Stimulated activated CD4-positive, alpha-beta T cell treated with anti-CD3 and anti-CD28 coated beads, Interleukin-2, amount 100 ng/mL, for 4 hours (primary cell): Measurements from ENCODE around the gene MYBPC1.
A peak's percentile ranks its signal among the peaks of the same experiment; 100 is the strongest.
"Not testable (repeated sequence)": the region's sequence is repeated elsewhere in the genome, so short reads cannot be mapped to it uniquely, and the experiment has no call there.

Experiments used
- DNase-seq: peaks from one replicate; pipeline ENCODE4 v3.0.0-alpha.2; 2020; ENCODE audit warnings: low read depth

MYBPC1 gene

DNA sequence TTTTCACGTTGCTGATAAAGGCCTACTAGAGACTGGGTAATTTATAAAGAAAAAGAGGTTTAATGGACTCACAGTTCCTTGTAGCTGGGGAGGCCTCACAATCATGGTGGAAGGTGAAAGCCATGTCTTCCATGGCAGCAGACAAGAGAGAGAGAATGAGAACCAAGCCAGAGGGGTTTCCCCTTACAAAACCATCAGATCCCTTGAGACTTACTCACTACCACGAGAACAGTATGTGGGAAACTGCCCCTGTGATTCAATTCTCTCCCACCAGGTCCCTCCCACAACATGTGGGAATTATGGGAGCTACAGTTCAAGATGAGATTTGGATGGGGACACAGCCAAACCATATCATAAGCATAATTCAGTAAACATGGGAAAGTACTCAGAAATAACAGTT, 65.9 kb downstream of the MYBPC1 start:
- not testable (repeated sequence) for DNase-seq

DNA sequence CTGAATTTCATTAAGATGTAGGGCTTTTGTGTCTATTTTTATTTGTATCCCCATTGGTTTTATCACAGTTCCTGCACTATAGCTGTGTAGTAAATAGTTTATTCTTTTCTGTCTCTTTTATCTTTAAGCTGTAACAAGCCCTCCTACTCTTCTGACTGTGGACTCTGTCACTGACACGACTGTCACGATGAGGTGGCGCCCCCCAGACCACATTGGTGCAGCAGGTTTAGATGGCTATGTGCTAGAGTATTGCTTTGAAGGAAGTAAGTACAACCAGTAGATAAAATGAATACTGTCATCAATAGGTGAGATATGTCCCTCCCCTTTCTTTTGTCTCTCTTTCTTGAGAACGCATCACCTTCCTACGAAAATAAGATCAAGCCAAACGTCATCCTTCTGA, 68.5 kb downstream of the MYBPC1 start:
- DNase-seq: no peak

DNA sequence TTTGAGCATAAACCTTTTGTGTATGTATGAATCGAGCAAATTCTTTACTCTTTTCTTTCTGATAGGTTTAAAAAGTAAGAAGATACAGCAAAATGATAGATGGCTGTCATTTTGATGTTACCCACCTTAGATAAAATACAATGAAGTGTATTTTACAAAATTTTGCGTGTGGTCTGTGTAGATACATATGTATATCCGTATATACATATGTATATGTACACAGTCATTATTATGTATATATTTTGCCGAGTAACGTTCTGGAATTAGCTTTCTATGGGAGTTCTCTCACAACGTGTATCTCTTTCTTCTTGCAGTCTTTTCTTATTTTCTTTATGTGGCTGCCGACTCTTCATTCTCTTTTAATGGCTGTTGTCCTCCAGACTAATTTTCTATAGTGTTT, 70.2 kb downstream of the MYBPC1 start:
- DNase-seq: no peak

DNA sequence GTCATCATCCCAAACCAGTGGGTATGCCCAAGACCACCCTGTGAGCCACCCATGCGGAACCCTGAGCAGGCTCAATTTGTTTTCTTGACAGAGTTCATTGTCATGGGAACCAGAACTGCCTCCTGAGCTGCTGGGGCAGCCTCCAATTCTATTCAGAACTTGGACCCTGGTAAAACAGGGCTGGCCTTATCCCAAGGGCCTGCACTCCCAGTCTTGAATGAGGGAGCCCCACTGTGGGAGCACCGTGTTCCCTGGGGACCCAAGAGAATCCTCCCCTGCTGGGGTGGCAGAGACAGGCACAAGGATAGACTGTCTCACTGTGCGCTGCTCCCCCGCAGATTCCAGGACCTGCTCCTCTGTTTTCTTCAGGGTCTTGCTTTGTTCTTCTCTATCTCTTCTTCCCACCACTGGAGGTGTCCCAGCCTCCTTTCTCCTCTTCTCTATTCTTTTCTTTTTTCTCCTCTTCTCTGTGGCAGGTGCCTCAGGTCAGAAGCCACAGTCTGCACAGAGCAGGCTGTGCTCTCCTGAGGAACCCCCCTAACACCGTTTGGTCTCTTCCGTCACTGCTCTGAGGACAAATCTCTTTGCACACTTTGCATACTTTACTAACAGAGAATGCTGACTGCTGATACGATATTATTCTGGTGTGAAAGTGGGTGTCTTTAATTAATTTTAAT, 71.4 kb downstream of the MYBPC1 start:
- no peak for DNase-seq

DNA sequence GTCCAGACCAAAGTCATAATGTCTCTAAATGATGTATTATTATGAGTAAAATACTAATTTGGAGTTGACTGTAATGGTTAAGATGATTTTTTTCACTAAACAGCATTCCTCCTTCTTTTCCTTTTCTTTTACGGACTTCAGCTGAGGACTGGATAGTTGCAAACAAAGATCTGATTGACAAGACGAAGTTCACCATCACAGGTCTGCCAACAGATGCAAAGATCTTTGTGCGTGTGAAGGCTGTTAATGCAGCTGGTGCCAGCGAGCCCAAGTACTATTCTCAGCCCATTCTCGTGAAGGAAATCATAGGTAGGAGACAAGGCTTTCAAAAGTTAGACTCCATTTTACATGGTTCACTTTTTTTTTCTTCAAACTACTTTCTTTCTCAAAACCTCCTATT, 72.8 kb downstream of the MYBPC1 start:
- DNase-seq: no peak

DNA sequence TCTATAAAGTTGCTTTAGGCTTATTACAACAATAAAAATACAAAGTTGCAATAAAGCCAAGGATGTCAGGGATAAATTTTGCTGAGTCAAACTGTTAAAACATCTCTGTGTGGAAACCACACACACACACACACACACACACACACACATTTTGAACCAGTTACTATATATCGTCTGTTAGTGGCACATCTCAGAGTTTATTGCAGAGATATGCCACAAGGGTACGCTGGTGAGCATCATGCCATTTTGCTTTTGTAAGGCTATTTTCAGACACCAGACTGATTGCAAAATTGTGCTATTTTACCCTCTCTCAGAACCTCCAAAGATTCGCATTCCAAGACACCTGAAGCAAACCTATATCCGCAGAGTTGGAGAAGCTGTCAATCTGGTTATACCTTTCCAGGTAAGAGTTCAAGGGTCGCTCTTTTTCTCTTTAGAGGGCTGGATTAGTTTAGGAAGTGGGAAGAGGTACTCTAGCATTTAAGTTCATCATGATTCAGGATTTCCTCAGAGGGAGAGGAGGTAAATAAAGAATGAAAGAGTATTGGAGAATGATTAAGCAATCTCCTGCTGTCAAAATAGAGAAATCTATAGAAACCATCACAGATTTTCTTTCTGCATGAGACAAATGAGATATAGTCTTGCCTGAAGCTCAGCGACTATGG, 75.4 kb downstream of the MYBPC1 start:
- peak; percentile 6 for DNase-seq

DNA sequence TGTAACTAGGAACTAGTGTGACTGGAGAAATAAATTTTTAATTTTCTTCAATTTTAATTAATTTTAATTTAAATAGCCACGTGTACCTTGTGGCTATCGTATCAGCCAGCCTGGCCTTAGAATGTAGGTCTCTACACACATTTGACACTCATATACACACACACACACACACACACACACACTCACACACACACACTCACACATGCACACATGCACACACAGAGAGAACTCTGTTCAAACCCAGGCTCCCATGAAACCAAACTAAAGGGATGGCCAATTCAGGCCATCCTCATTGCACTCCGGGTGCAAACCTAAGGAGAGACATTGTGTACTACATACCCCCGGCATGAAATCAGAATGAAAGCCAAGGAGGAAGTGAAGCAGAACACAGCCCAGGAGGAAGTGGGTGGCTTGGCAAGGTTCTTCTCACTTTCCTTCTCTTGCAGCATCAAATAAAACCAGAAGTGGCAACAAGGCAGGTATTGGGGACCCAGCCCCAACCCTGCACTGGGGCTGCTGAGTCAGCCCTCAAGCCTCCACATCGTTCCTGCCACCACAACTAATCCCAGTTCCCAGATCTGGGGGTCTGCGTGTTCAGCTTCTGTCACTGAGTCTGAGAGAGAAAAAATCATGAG, 76.5 kb downstream of the MYBPC1 start:
- DNase-seq: peak; percentile 3

DNA sequence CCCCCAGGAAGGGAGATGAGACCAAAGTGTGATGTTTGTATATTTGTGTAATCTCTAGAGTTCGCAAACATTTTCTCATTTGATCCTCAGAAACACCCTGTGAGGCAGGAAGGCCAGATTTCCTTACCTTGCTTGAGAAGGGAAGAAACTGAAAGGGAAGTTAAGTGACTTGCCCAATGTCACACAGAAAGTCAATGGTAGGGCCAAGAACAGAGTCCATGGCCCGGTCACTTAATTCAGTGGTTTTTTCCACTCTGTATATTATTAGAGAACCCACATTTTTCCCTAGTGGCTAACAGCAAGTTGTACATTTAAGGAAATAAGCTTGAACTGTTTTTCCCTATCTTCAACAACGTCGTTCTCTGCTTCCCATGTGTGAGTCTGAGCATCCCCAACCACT, 77.1 kb downstream of the MYBPC1 start:
- DNase-seq: no peak

DNA sequence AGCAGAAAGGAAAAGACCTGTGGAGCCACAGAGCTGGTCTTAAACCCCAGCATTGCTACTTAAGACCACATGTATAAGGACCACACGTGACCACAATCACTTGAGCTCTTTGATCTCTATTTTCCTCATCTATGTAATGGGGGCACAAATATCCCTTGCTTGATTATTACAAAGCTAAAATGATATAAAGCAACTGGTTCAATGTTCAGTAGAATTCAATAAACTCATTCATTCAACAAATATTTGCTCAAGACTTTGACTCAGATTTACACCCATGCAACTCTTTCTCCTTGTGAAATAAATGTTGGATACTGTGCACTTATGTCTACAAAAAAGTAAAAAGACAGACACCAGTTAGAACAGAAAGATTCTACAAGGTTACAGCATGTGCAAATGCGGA, 80.8 kb downstream of the MYBPC1 start:
- no peak for DNase-seq

DNA sequence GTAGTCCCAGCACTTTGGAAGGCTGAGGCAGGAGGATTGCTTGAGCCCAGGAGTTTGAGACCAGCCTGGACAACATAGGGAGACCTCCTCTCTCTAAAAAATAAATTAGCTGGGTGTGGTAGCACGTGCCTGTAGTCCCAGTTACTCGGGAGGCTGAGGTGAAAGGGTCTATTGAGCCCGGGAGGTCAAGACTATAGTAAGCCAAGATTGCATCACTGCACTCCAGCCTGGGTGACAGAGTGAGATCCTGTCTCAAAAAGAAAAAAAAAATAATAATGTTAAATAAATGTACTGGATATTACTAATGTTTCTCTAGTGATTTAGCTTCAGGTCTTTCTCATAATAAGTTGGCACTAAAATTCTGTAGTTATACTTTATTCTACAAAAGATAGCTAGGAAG, 81.7 kb downstream of the MYBPC1 start:
- DNase-seq: not testable (repeated sequence)

DNA sequence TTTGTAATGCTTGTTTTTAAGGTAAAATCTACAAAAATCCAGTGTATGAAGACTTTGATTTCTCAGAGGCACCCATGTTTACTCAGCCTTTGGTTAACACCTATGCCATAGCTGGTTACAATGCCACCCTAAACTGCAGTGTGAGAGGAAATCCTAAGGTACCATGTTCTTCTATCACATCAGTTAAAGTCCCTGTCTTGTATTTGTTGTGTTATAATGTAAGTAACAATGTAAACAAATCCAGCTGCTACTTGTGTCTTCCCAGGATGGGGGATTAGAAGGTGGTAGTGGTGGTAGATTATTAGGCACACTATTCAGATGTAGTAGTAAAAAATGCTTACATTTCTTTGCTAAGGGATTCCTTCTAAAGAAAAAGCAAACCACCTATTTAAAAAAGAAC, 83.3 kb downstream of the MYBPC1 start:
- no peak for DNase-seq

DNA sequence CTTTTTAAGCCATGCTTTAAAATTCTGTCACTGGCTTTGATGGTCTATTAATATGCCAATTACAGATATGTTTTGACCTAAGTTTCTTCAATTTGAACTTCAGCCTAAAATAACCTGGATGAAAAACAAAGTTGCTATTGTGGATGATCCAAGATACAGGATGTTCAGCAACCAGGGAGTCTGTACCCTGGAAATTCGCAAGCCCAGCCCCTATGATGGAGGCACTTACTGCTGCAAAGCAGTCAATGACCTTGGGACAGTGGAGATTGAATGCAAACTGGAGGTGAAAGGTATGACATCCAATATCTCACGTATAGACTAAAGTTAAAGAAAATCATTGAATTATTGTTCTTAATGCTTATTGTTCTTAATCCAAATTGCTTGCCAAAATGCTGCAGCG, 85.5 kb downstream of the MYBPC1 start:
- DNase-seq: no peak

DNA sequence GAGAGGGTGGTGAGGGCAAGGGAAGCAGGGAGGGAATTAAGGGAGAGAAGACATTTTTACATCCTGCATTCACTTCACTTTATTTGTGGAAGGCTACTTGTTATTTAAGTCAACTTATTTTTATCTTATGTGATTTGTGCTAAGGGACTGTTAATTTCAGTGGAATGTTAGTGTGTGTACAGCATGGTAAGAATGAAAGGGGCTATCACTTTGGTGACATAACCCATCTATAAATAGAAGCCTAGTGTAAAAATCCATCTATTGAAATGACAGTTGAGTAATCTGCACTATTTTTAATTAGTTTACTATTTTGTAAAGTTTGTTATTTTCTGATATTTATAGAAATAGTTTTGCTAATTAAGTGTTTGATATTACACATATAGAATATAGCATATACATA, 85.9 kb downstream of the MYBPC1 start:
- no peak for DNase-seq

DNA sequence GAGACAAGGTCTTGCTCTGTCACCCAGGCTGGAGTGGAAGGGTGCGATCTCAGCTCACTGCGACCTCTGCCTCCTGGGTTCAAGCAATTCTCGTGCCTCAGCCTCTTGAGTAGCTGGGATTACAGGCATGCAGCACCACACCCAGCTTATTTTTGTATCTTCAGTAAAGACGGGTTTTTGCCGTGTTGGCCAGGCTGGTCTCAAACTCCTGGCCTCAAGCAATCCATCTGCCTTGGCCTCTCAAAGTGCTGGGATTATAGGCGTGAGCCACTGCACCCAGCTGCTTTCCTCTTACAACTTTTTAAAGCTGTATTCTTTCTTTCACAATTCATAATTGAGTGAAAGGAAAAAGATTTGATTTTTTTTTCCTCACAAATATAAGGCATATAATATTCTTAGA, 86.9 kb downstream of the MYBPC1 start:
- not testable (repeated sequence) for DNase-seq

DNA sequence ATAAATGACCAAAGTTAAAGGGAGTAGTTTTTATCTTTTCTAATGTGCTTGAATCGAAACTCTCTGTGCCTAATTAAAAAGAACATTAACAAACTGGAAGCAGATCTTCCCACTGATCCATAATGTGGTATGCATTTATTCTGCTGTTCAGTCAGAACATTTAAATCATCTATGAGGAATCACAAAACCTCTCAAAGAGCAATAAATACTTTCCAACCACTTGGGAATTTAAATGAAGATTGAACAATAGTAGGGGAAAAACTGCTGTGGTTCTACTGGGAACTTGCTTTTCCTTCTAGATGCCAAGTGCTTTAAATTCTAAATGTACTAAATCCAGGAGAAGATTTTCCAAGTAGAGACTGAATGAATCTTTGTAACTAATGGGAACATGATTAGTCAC, 90.3 kb downstream of the MYBPC1 start:
- DNase-seq: no peak

DNA sequence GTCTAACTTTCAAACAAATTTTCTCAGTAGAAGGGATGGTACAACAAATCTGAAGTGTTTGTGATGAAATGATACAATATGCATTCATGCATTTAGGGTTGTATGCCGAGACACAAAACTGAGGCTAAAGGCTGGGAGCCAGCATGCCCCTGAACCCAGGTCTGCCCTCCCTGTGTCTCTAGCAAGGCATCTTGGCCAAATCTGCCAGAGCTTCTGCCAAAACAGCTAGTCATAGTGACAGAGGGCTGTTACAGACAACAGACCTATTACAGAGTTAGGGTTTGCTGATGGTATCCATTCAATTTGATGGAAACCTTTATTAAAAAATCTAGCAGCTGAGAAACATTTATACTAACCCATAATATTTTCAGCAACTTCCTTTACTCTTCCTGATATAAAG, 91.4 kb downstream of the MYBPC1 start:
- no peak for DNase-seq

DNA sequence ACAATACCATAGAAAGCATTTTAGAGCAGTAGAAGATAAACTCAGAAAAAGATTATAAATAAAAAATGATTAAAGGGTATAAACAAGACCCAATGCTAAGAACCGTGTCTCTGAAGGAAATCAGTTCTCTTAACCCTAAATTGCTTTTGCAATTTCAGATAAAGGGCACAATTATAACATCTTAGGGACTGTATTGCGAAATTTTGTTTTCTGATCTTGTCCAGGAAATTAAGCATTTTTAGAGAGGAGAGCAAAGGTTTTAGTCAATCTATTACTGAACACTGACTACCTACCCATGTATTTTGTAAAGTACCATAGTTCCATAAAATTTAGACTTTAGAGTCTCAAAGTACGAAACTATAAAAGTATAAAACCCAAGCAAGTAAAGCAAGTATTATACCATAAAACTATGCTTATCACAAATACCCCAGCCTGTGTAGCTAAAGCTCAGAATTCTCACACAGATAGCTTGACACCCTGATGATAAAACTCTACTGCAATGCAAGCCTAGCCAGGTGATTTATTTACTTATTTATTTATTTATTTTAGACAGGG, 95.8 kb downstream of the MYBPC1 start:
- no peak for DNase-seq

DNA sequence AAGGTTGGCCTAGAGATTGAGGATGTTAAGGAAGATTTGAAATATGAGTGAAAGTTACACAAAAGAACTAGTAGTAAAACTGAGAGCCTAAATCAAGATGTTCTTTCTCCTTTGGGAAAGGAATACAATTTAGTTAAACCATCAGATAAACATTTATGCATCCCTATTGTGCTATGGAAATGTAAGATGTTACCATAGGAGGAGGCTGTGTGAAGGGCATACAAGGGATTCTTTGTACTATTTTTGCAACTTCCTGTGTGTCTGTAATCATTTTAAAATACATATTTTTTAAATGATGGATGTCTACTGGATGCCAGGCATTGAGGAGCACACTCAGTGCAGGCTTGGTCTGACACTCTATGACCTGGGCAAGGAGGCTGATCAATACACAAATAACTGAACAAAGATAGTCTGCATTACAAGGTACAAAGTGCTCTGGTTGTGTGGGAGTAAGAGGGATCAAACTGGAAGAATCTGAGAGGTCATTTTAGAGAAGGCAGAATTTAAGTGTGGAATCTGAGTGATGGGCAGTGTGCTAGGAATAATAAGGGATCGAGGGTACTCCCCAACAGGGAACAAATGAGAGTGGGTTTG, 96.8 kb downstream of the MYBPC1 start:
- DNase-seq: no peak

DNA sequence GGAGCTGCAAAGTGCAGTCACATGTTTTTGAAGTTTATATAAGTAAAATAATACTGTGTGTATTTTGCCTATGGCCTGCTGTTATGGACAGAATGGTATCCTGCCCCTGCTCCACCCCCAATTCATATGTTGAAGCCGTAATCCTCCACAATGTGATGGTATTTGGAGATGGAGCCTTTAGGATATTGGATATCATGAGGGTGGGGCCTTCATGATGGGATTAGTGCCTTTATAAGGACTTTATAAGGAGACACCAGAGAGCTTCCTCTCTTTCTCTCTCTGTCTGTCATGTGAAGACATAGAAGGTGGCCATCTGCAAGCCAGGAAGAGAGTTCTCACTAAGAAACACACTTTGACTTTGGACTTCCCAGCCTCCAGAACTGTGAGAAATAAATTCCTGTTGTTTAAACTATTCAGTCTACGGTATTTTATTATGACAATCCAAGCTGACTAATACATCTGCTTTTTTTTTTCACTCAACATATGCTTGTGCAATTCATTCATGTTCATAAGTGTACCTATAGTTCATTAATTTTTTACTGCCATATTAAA, 99.6 kb downstream of the MYBPC1 start:
- DNase-seq: no peak

DNA sequence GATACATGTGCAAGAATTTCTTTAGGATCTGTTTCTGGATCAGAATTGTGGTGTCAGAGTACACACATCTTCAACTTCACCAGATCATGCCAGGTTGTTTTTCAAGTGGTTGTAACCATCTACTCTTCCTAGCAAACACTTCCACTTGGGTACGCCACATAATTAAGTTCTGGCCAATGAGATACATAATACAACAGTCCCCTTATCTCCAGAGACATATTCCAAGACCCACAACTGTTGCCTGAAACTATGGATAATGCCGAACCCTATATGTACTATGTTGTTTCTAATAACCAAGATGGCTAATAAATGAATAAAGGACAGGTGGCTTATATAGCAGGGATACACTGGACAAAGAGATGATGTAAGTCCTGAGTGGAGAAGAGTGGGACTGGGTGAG, 100.2 kb downstream of the MYBPC1 start:
- DNase-seq: no peak

DNA sequence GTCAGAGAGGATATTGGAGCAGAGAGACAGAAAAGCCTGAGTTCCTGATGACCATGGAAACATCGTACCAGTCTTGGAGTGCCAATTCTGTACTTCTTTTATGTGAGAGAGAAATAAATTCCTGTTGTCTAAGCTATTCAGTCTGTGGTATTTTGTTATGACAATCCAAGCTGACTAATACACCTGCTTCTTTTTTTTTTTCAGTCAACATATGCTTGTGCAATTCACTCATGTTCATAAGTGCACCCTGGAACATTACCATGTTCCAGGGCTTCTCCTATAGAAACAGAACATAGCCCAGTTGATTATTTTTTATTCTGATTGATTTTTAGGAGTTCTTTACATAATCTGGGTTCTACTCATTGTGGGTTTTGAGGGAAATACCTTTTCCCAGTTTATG, 100.9 kb downstream of the MYBPC1 start:
- no peak for DNase-seq
